IPS-15b (cell line): ENCODE measurements around the gene MTO1.

ENCODE experiments used
- H3K27me3 ChIP-seq: one replicate; pipeline ENCODE4 v1.6.1; 2013; ENCODE audit warnings: low read length; ENCODE audit not compliant: control insufficient read depth, insufficient read depth
- H3K36me3 ChIP-seq: one replicate; pipeline ENCODE4 v1.6.1; 2013; ENCODE audit warnings: low read length; ENCODE audit not compliant: control insufficient read depth, insufficient read depth
- H3K4me1 ChIP-seq: one replicate; pipeline ENCODE4 v1.6.1; 2013; ENCODE audit warnings: mild to moderate bottlenecking, low read length; ENCODE audit not compliant: control insufficient read depth, insufficient read depth
- H3K4me3 ChIP-seq: one replicate; pipeline ENCODE4 v1.5.1; 2013; ENCODE audit warnings: low read depth, low read length
- H3K9ac ChIP-seq: one replicate; pipeline ENCODE4 v1.6.1; 2013; ENCODE audit warnings: low read depth, mild to moderate bottlenecking, low read length
- H3K9me3 ChIP-seq: one replicate; pipeline ENCODE4 v1.6.1; 2013; ENCODE audit warnings: mild to moderate bottlenecking, low read length; ENCODE audit not compliant: control insufficient read depth, insufficient read depth

Gene MTO1

DNA sequence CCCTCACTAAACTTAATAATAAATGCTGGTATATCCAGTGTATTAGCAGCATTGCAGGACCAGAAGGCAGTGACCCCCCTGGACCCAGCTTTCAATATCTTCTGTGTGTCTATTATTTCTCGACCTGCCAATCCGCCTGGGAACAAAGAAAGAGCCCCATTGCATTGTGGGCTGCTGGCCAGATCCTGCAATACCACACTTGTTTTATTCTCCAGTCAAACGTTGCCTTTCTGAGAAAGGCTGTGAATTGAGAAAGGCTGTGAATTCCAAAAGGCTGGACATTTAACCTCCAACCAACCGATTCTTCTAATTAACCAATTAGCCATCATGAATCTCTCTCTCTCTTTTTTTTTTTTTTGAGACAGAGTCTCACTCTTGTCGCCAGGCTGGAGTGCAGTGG is 1.5 kb upstream of the MTO1 start:
- H3K9me3 ChIP-seq = no peaks in the 10 kb centered on the region
- H3K9ac ChIP-seq = no peak overlapping the region
- no peaks in the 10 kb centered on the region for H3K27me3 ChIP-seq
- no peaks in the 10 kb centered on the region for H3K4me1 ChIP-seq
- H3K4me3 ChIP-seq = no peak overlapping the region
- no peaks in the 10 kb centered on the region for H3K36me3 ChIP-seq

GRCh38 chr6:73471686-73472290 is 10.3 kb downstream of the MTO1 start:
- no peak overlapping the region for H3K4me3 ChIP-seq

GRCh38 chr6:73476723-73477122 is 15.2 kb downstream of the MTO1 start:
- Histone ChIP-seq H3K9me3 (no peaks in the 10 kb centered on the region), H3K36me3 (peaks cover 17% of the 10 kb centered on the region)

More at GRCh38 chr6:73471686-73472290, 10.3 kb downstream of the MTO1 start:
- H3K9me3 ChIP-seq = no peaks in the 10 kb centered on the region
- H3K36me3 ChIP-seq = peaks cover 9% of the 10 kb centered on the region
- H3K9ac ChIP-seq = no peak overlapping the region
- no peaks in the 10 kb centered on the region for H3K4me1 ChIP-seq
- no peaks in the 10 kb centered on the region for H3K27me3 ChIP-seq

DNA sequence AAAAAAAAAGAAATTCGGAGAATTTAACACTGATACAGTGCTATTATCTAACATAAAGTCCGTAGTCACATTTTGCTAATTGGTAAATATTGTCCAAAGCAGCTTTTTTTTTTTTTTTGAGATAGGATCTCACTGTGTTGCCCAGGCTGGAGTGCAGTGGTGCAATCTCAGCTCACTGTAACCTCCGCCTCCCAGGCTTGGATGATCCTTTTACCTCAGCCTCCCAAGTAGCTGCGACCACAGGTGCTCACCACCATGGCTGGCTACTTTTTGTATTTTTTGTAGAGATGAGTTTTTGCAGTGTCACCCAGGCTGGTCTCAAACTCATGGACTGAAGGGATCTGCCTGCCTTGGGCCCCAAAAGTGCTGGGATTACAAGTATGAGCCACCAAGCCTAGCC is 15.9 kb downstream of the MTO1 start:
- Histone ChIP-seq H3K9me3 (no peaks in the 10 kb centered on the region), H3K4me3 (no peak overlapping the region), H3K9ac (no peak overlapping the region), H3K4me1 (no peaks in the 10 kb centered on the region), H3K27me3 (no peaks in the 10 kb centered on the region), H3K36me3 (peaks cover 23% of the 10 kb centered on the region)

More at GRCh38 chr6:73476723-73477122, 15.2 kb downstream of the MTO1 start:
- Histone ChIP-seq H3K4me1 (no peaks in the 10 kb centered on the region), H3K4me3 (no peak overlapping the region), H3K9ac (no peak overlapping the region), H3K27me3 (no peaks in the 10 kb centered on the region)

GRCh38 chr6:73481969-73482368 is 20.4 kb downstream of the MTO1 start:
- H3K9me3 ChIP-seq = no peaks in the 10 kb centered on the region
- H3K27me3 ChIP-seq = no peaks in the 10 kb centered on the region
- H3K4me3 ChIP-seq = no peak overlapping the region
- H3K36me3 ChIP-seq = peaks cover 17% of the 10 kb centered on the region
- no peaks in the 10 kb centered on the region for H3K4me1 ChIP-seq
- no peak overlapping the region for H3K9ac ChIP-seq

DNA sequence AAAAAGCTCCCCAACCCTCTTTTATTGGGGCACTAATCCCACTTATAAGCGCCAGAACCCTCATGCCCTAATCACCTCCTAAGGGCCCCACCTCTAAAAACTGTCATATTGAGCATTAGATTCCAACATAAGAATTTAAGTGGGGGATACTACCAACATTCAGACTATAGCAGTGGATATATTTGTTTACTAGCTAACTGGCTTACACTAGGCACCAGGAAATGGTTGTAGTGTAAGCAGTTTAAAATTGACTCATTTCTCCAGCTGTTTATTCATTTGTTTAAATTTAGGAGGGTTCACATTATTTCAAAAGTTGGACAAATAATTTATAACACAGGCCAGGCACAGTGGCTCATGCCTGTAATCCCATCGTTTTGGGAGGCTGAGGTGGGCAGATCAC is 22.9 kb downstream of the MTO1 start:
- no peak overlapping the region for H3K9ac ChIP-seq
- H3K4me3 ChIP-seq = no peak overlapping the region
- H3K9me3 ChIP-seq = no peaks in the 10 kb centered on the region
- H3K36me3 ChIP-seq = peaks cover 17% of the 10 kb centered on the region
- no peaks in the 10 kb centered on the region for H3K4me1 ChIP-seq
- H3K27me3 ChIP-seq = no peaks in the 10 kb centered on the region

DNA sequence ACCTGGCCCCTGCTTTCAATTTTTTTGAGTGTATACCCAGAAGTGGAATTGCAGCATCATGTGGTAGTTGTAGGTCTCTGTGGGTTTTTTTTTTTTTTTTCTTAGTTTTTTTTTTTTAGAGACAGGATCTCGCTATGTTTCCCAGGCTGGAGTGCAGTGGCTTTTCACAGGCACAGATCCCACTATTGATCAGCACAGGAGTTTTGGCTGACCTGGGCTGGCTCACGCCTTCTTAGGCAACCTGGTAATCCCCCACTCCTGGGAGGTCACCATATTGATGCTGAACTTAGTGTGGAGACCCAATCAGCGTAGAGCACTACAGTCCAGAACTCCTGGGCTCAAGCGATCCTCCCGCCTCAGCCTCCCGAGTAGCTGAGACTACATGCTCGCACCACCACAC is 25.9 kb downstream of the MTO1 start:
- no peaks in the 10 kb centered on the region for H3K27me3 ChIP-seq
- no peaks in the 10 kb centered on the region for H3K4me1 ChIP-seq
- no peak overlapping the region for H3K9ac ChIP-seq
- H3K4me3 ChIP-seq = no peak overlapping the region
- no peaks in the 10 kb centered on the region for H3K9me3 ChIP-seq
- no peaks in the 10 kb centered on the region for H3K36me3 ChIP-seq

- no peak overlapping the region for H3K9ac ChIP-seq
- no peaks in the 10 kb centered on the region for H3K36me3 ChIP-seq
These were observed 29.8 kb downstream of the MTO1 start for GRCh38 chr6:73491377-73491776.

DNA sequence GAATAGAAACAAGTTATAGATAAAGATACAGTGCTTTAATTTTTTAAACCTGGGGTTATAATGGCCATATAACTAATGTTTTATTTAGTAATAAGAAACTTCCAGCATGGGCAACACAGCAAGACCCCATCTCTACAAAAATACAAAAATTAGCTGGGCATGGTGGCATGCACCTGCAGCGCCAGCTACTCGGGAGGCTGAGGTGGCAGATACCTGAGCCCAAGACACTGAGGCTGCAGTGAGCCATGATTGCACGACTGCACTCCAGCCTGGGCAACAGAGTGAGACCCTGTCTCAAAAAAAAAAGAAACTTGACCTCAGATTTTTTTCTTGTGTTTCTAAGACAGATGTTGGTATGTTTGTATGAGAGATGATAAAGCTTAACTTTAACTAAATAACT is 36.4 kb downstream of the MTO1 start:
- Histone ChIP-seq H3K9ac (no peak overlapping the region), H3K4me1 (no peaks in the 10 kb centered on the region), H3K36me3 (no peaks in the 10 kb centered on the region), H3K27me3 (no peaks in the 10 kb centered on the region), H3K9me3 (no peaks in the 10 kb centered on the region), H3K4me3 (no peak overlapping the region)

More at GRCh38 chr6:73491377-73491776, 29.8 kb downstream of the MTO1 start:
- Histone ChIP-seq H3K4me3 (no peak overlapping the region), H3K4me1 (no peaks in the 10 kb centered on the region), H3K27me3 (no peaks in the 10 kb centered on the region), H3K9me3 (no peaks in the 10 kb centered on the region)

DNA sequence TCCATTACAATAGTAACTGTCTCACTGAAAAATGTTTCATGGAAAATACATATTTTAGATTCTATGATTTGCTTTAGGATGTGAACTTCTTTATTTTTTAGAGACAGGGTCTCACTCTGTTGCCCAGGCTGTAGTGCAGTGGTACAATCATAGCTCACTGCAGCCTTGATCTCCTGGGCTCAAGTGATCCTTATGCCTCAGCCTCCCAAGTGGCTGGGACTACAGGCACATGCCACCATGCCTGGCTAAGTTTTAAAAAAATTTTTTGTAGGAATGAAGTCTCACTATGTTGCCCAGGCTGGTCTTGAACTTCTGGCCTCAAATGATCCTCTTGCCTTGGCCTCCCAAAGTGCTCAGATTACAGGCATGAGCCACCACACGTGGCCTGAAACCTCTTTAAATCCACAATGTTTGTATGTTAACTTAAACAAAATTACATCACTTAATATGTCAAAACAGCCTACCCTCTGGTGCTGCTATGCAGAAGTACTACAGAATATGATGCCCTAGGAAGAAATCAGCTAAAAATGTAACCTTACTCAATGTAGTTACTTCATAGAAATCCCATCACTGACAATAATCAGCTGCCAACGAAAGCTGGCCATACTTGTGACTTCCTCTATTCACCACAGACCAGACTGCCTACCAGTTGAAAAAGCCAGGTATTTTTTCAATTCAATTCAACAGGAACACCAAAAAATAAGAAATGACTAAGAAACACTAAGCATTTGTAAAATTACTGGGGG is 41.7 kb downstream of the MTO1 start:
- Histone ChIP-seq H3K4me1 (no peaks in the 10 kb centered on the region), H3K9me3 (no peaks in the 10 kb centered on the region), H3K36me3 (no peaks in the 10 kb centered on the region), H3K27me3 (no peaks in the 10 kb centered on the region), H3K4me3 (no peak overlapping the region), H3K9ac (no peak overlapping the region)

GRCh38 chr6:73504160-73504559 is 42.6 kb downstream of the MTO1 start:
- Histone ChIP-seq H3K4me1 (no peaks in the 10 kb centered on the region), H3K9ac (no peak overlapping the region), H3K9me3 (no peaks in the 10 kb centered on the region), H3K4me3 (no peak overlapping the region), H3K27me3 (no peaks in the 10 kb centered on the region), H3K36me3 (no peaks in the 10 kb centered on the region)

- no peaks in the 10 kb centered on the region for H3K9me3 ChIP-seq
These were observed 43.6 kb downstream of the MTO1 start for GRCh38 chr6:73505142-73505541.

More at GRCh38 chr6:73505142-73505541, 43.6 kb downstream of the MTO1 start:
- Histone ChIP-seq H3K9ac (no peak overlapping the region), H3K4me1 (no peaks in the 10 kb centered on the region), H3K4me3 (no peak overlapping the region), H3K36me3 (no peaks in the 10 kb centered on the region), H3K27me3 (no peaks in the 10 kb centered on the region)
